HG03103 (cell line): ENCODE results near the gene SERTAD2.
A peak's percentile ranks its signal among the peaks of the same experiment; 100 is the strongest.

Experiments
- ATAC-seq: cut with Tn5 transposase; IDR thresholded peaks from one replicate; pipeline ENCODE4 v1.9.1; 2021; ENCODE audit warnings: low read depth; ENCODE audit not compliant: unreplicated experiment

SERTAD2 gene

GRCh38 chr2:64675860-64676259, 22.1 kb upstream of the SERTAD2 start:
- ATAC-seq = peak; percentile 69

- no peak for ATAC-seq
These were observed 19.0 kb upstream of the SERTAD2 start for GRCh38 chr2:64672708-64673107.

- no peak for ATAC-seq
These were observed 16.3 kb upstream of the SERTAD2 start for GRCh38 chr2:64670047-64670446.

- no peak for ATAC-seq
These were observed 15.6 kb upstream of the SERTAD2 start for GRCh38 chr2:64669288-64669687.

- ATAC-seq = no peak
These were observed 14.8 kb upstream of the SERTAD2 start for GRCh38 chr2:64668542-64668941.

- ATAC-seq = no peak
These were observed 13.8 kb upstream of the SERTAD2 start for GRCh38 chr2:64667535-64667934.

- ATAC-seq = no peak
These were observed 13.2 kb upstream of the SERTAD2 start for GRCh38 chr2:64666810-64667438.

- no peak for ATAC-seq
These were observed 12.0 kb upstream of the SERTAD2 start for GRCh38 chr2:64665709-64666108.

- ATAC-seq = no peak
These were observed 9.7 kb upstream of the SERTAD2 start for GRCh38 chr2:64663402-64663801.

- peak; percentile 43 for ATAC-seq
These were observed 8.0 kb upstream of the SERTAD2 start for GRCh38 chr2:64661741-64662169.

GRCh38 chr2:64659252-64659651, 5.5 kb upstream of the SERTAD2 start:
- no peak for ATAC-seq

- ATAC-seq = no peak
These were observed 4.6 kb upstream of the SERTAD2 start for GRCh38 chr2:64658269-64658668.

- no peak for ATAC-seq
These were observed 3.7 kb upstream of the SERTAD2 start for GRCh38 chr2:64657411-64657810.

- no peak for ATAC-seq
These were observed 2.7 kb upstream of the SERTAD2 start for GRCh38 chr2:64656379-64656778.

GRCh38 chr2:64655873-64656272, 2.2 kb upstream of the SERTAD2 start:
- ATAC-seq = no peak

- ATAC-seq = no peak
These were observed 1.4 kb upstream of the SERTAD2 start for GRCh38 chr2:64655018-64655664.

- ATAC-seq = peak; percentile 38
These were observed 524 bp upstream of the SERTAD2 start for GRCh38 chr2:64654063-64654811.

GRCh38 chr2:64652231-64653108, 1.2 kb downstream of the SERTAD2 start:
- ATAC-seq = no peak

GRCh38 chr2:64651590-64651989, 2.1 kb downstream of the SERTAD2 start:
- no peak for ATAC-seq

- no peak for ATAC-seq
These were observed 2.9 kb downstream of the SERTAD2 start for GRCh38 chr2:64650722-64651338.
